Smooth muscle cell of trachea (primary cell): ENCODE measurements around the gene ICE2. TPM values are rescaled to one million over a fixed set of nuclear protein-coding genes. Genes with fewer than 3 reads are reported as not detected.

Experiments
- total RNA-seq: library from RNA; depleted of rRNA; stranded (reverse); fragments of >200 nt; gene quantifications from 2 replicates; pipeline ENCODE4 v1.2.1, GENCODE V29; 2014

ICE2 gene, protein sequence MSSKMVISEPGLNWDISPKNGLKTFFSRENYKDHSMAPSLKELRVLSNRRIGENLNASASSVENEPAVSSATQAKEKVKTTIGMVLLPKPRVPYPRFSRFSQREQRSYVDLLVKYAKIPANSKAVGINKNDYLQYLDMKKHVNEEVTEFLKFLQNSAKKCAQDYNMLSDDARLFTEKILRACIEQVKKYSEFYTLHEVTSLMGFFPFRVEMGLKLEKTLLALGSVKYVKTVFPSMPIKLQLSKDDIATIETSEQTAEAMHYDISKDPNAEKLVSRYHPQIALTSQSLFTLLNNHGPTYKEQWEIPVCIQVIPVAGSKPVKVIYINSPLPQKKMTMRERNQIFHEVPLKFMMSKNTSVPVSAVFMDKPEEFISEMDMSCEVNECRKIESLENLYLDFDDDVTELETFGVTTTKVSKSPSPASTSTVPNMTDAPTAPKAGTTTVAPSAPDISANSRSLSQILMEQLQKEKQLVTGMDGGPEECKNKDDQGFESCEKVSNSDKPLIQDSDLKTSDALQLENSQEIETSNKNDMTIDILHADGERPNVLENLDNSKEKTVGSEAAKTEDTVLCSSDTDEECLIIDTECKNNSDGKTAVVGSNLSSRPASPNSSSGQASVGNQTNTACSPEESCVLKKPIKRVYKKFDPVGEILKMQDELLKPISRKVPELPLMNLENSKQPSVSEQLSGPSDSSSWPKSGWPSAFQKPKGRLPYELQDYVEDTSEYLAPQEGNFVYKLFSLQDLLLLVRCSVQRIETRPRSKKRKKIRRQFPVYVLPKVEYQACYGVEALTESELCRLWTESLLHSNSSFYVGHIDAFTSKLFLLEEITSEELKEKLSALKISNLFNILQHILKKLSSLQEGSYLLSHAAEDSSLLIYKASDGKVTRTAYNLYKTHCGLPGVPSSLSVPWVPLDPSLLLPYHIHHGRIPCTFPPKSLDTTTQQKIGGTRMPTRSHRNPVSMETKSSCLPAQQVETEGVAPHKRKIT
- 29.2 and 36.2 TPM in 2 replicates for total RNA-seq

DNA sequence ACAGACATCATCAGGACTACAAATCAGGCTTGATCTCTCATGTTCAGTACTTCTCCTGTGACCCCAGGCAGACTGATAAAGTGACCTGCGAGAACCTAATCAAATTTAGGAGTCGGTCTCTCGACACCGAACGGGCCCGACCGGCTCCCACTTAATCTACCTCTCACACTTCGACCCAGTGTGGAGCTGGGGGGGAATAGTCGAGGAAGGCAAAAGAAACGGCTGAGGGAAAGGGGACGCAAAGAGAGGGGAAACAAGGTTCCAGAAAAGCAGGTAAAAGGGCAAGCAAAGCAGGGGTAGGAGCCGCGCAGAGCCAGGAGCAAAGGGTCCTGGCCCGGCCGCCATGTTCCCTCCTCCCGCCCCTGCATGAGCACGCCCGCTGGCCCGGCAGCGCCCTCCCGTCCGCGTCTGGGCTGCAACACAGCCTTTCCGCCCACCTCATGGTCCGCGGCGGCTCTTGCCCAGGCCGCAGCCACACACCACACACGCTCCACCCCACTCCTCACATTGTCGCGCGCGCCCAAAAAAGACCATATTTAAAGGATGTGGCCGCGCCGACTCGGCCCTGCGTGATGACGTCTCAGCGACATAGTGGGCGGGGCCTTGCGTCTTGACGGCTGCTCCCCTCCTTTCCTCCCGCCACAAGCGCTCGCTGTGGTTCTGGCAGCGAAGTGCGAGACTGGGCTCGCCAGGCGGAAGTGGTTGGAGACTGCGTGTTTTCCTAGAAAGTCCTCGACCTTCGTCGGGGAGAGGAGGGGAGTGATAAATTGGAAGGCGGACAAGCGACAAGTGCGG is at the start of gene ICE2:
TSS of gene ICE2 (minus strand) at position 577 of the 795 bp plus-strand sequence. CDS start 1,165 bp downstream, outside the sequence.

DNA sequence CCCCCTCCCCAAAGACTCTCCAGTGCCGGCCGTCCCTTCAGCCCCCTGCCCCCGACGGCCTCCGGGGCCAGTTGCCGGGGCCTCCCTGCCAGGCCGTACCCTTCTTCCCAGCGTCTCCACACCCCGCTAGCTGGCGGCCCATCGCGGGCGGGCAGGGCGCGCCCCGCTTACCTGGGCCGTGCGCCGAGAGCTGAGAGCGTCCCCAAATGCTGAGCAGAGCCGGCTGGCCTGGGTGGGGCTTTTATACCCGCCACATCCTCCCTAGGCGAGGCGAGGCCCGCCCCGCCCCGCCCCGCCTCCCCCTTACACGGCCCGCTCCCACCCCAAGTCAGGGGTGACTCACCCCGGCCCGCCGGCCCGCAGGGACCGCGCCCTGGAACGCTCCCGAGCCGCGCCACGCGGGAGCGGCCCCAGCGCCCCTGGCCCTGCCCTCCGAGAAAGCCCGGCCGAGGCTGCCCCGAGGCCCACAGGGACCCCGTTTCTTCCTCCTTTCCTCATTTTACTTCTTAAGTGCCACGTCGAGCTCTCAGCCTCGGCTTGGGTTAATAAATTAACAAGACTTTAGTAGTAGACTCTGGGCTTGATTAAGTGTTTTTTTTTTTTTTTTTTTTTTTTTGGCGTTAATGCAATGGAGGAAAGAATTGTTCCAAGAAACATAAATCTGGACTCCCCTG is 81.0 kb downstream of the ICE2 start, which contains the start of gene ANXA2:
TSS of gene ANXA2 (minus strand) at position 215 of the 674 bp plus-strand sequence. CDS start 11,911 bp downstream, outside the sequence.

Other genes starting within 250 kb of the ICE2 start
- gene ANXA2, start 81.2 kb downstream of the ICE2 start, total RNA-seq = 3,054 and 5,074 TPM in 2 replicates